Putamen (tissue), 1 donor: ENCODE measurements around the gene SP3.
A peak's percentile ranks its signal among the peaks of the same experiment; 100 is the strongest.

Experiments used
- DNase-seq: peaks from one replicate; pipeline ENCODE4 v3.0.0-alpha.2; 2016; ENCODE audit warnings: low spot score

SP3 gene

GRCh38 chr2:173966274-173967098 lies 1.3 kb upstream of the SP3 start:
- DNase-seq = no peak

DNA sequence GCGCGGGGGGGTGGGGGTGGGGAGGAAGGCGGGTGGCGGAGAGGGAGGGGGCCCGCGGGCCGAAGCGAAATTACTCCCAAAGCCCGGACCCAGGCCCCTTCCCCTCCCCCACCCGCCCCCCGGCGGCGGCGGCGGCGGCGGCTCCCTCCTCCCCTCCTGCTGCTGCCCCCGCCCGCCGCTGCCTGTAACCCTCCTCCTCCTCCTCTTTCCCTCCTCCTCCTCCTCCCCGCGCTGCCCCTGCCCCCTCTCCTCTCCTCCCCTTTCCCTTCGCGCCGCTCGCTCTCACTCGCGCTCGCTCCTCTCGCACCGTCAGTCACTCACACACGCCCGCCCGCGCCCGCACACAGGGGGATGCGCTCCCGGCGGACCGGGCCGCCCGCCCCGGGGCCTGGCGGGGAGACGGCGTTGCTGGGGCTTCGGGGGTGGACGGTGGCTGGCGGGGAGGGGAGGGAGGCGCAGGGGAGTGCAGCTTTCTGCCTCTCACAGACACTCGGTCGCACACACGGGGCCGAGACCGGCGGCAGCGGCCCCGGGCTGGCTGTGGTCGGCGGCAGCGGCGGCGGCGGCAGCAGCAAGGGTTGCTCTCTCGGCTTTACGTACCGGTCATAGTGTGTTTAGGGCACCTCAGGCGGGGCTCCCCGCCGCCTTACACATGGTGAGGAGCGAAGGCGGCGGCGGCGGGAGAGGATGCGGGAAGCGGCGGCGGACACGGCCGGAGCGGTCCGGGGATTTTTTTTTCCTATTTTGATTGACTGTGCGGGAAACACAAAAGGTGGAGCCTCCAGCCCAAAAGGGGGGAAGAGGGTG lies 405 bp downstream of the SP3 start:
- peak; percentile 90 for DNase-seq

DNA sequence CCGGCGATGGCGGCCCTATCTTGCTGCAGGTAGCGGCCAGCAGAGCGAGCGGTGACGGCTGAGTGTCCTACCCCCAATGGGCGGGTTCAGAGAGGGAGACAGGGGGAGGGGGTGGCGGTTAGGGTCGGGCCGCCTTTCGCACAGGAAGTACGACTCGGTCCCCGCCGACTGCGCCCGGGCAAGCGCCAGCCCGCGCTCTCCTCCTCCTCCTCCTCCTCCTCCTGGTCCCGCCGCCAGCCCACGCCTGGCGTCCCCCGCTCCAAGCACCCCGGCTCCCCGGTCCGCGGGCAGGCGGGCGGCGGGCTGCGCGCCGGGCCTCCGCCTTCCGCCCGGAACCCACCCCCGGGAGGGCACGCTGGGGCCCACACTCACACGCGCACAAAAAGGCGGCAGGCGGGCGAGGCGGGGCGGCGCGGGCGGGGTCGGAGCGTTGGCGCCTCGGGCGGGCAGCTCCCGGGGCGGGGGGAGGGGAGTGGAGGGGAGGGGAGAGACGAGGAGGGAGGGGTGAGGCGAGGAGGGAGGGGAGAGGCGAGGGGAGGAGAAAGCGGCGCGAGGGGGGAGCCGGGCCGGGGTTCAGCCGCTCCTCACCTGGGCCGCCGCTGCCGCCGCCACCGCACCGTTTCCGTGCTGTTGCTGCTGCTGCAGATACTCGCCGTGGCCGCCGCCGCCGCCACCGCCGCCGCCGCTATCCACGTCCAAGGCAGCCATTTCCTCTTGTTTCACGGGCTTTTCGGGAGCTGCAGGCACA lies 1.2 kb downstream of the SP3 start:
- peak; percentile 92 for DNase-seq

DNA sequence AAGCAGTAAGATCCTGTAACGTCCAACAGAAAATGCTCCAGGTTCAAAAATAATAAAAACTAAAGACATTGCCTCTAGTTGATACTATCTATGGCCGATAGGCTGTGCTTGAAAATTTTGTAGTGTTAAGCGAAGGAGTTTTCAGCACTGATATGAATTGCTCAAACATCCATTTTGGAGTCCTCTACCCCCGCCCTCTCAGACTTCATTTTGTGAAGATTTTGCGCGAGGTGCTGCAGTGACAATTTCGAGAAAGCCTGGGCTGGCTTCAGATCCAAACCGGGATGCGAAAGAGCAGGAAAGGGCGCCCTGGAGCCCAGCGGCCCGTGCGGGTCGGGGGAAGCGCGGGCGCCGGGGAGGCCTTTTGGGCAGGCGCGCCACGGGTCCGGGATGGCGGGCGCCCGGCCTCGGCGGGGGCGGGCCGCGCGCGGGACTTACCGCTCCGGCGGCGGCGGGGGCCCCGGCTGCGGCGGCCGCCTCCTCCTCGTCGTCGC lies 1.8 kb downstream of the SP3 start:
- DNase-seq = peak; percentile 74

GRCh38 chr2:173962583-173963110 lies 2.5 kb downstream of the SP3 start:
- DNase-seq = no peak

- DNase-seq = no peak
Observed at GRCh38 chr2:173962031-173962430, 3.1 kb downstream of the SP3 start.

DNA sequence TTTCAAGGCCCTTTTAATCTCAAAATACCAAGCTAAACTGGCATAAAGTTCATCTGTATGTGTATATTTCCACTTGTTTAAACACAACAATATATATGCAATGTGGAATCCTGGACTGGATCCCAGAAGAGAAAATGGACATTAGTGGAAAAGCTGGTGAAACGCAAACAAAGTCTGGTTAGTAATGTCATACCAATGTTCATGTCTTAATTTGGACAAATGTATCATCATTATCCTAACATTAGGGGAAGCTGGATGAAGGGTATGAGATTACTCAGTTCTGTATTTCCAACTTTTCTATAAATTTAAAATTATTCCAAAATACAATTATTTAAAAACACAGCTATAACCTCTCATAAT lies 3.8 kb downstream of the SP3 start:
- DNase-seq = no peak

DNA sequence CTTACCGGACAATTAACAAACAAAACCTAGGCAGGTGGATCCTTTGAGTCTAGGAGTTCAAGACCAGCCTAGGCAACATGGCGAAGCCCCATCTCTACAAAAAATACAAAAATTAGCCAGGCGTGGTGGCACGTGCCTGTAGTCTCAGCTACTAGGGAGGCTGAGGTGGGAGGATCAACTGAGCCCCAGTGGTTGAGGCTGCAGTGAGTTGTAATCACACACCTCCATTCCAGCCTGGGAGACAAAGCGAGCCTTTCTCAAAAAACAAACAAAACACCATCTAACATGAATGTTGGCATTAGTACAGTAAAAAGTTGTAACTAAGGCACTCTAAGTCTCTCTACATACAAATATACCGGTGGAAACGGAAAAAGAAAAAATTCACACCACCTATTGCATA lies 5.3 kb downstream of the SP3 start:
- DNase-seq = no peak

GRCh38 chr2:173959358-173959884 lies 5.8 kb downstream of the SP3 start:
- no peak for DNase-seq

DNA sequence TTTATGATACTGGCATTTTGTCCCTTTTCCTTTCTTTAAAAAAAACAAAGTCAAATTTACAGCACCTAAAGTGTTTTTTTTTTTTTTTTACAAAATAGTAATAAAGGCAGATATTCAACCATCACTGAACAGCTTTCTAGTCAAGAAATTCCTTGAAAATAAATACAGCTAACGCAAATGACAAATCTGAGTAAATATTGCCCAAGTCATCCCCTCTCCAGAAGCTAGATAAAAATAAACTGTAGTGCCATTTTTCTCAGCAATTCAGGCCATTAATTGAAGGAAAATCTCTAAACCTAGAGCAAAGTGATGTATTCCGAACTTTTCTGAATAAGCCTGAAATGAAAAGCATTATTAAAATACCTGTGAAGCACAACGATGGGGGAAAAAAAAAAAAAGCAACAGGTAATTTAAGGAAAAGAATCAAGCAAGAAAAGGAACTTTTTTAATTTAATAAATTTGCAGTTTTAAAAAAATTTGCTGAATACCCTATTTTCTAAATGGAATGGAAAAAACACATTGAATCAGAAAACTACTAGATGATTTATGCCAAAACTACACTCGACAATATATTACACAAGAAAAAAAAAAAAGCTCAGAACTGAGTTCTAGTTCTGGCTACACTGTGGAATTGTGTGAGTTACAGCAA lies 6.9 kb downstream of the SP3 start:
- DNase-seq = no peak

GRCh38 chr2:173957517-173957916 lies 7.7 kb downstream of the SP3 start:
- DNase-seq = no peak

DNA sequence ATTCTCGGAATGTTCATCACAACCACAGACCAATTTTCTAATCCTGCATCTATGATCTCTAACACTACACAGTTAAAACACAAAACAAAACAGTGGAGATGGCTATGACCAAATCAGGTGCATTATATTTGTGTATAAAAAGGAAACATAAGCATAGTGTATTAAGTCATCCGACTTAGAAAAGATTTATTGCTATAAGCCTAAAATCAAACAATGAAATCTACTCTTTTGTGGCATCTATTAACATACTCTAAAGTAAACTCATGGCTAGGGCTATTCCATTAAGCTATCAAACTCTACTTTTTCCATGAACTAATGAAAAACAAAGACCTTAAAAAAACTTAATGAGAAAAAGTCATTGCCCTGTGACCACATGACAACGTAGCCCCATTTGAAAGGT lies 8.7 kb downstream of the SP3 start:
- DNase-seq = no peak

DNA sequence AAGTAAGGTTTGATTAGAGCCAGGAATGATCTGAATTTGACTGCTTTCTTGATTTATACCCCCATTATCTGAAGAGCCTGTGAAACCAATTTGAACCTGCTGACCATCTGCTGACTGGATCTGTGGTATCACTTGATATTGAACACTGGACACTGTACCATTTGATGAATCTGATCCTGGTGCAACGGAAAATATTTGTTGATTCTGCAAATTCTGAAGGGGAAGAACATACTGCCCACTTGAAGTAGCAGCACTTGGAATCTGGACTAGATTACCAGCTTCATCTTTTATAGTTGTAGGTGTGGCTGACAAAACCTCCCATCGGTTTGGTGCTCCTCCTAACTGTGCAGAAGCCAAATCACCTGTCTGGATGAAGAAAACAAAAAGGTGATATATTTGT lies 9.3 kb downstream of the SP3 start:
- DNase-seq = no peak

DNA sequence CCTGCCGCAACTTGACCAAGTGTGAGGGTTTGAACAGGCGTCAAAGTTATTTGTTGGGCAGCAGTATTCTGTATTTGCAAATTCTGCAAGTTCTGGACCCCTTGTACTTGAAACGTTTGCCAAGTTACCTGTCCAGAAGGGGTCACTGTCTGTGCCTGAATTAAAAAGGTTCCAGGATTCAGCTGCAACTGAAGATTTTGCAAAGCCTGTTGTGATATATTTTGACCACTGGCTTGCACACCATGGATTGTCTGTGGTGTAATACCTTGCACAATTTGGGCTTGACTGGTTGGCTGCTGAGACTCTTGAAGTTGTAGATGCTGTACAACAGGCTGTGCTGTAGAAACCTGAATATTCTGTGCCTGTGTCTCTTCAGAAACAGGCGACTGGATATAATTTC lies 10.2 kb downstream of the SP3 start:
- DNase-seq = no peak

- DNase-seq = no peak
Observed at GRCh38 chr2:173953047-173953424, 12.1 kb downstream of the SP3 start.

- DNase-seq = no peak
Observed at GRCh38 chr2:173952267-173953046, 12.7 kb downstream of the SP3 start.

DNA sequence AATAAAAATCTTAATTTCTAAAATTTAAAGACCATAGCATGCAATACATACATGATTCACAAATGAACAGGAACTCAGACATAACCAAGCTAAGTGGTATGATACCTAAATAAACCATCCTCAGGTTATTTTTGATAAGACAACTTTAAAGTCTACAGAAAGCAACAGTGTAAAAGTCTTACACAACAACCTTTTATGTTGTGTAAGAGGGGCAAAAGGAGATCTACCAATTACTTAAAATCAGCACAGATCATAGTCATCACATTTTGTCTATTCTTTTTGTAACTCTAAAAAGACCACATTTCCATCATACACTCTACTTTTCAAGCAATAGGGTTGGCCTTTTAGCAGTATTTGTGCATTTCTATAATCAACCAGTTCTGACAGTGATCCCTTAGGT lies 16.3 kb downstream of the SP3 start:
- no peak for DNase-seq

DNA sequence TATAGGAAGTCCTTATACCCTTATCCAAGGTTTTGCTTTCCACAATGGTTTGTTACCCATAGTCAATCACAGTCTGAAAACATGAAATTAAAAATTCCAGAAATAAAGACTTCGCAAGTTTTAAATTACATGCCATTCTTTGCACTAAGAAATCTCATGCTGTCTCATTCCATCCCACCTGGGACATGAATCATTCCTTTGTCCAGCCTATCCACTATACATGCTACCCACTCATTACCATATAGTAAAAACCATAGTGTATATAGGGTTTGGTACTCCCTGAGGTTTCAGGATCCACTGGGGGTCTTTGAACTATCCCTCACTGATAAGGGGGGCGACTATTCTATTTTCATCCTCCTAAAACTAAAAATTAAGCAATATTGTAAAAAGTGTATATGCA lies 17.0 kb downstream of the SP3 start:
- no peak for DNase-seq

DNA sequence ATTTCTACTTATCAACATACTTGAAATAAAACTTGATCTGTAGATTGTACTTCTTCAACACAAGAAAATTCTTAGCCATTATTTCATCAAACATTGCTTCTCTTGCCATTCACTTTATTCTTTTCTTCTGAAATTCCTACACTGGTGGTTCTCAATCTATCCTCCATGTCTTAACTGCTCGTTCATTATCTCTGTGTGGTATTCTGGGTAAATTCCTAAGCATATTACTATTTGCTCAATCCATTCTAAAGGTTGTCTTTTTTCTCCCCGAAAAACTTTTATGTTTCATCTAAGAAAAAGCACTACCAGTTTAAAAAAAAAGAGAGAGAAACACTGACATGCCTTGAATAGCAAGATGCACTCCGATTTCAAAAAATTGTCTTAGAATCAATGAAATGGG lies 18.0 kb downstream of the SP3 start:
- no peak for DNase-seq

GRCh38 chr2:173943738-173944137 lies 21.4 kb downstream of the SP3 start:
- no peak for DNase-seq
